Measurements from ENCODE around the gene ATP6V1G1.

ATP6V1G1 gene

DNA sequence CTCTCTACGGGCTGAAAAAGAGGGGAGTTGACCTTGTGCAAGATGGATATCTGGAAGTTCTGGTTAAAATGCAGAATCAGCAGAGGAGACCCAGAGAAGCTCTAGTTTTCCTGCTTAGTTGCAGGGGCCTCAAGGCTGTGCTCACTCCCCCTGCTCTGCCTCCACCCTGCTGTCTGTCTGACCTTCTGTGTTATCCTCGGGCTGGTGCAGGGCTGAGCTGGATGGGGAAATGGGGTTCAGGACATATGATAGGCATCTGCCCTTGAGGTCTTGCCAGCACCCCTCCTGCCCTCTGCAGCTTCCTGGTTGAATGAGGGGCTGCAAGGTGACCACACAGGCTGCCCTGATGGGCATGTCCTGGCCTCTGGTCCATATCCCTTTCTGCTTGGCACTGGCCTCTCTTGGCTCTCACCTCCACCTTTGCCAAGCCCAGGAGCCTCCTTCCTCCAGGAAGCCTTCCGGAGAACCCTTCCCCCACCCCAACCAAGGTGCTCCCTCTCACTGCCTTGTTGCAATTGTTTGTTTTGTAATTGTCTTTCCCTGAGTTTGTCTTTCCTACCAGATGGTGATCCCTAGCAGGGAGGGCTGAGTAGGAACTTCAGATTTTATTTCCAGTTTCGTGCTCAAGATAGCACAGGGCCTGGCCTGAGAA lies 24.8 kb downstream of the ATP6V1G1 start:
- no peak for DNase-seq (ENCODE audit: low read depth)

GRCh38 chr9:114613087-114613486 lies 25.5 kb downstream of the ATP6V1G1 start:
- DNase-seq (ENCODE audit: low read depth): no peak

- DNase-seq (ENCODE audit: low read depth): no peak
These were observed 26.4 kb downstream of the ATP6V1G1 start for GRCh38 chr9:114613919-114614318.

DNA sequence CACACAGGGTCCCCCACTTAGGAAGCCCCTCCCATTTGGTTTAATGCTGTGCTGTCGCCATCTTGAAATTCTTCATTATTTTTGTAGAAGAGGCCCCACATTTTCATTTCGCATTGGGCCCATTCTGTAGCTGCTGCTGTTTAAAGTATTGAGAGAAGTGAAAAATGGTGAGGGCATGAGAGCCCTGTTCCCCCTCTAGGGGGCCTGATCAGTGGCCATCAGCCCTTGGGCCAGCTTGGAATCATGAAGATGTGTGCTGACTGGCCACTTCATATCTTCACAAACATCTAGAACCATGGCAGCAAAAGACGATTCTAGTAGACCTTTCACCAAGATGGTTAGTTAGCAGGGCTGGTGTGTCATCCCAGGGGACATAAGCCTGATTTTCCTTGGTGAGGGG lies 26.8 kb downstream of the ATP6V1G1 start:
- no peak for DNase-seq (ENCODE audit: low read depth)

DNA sequence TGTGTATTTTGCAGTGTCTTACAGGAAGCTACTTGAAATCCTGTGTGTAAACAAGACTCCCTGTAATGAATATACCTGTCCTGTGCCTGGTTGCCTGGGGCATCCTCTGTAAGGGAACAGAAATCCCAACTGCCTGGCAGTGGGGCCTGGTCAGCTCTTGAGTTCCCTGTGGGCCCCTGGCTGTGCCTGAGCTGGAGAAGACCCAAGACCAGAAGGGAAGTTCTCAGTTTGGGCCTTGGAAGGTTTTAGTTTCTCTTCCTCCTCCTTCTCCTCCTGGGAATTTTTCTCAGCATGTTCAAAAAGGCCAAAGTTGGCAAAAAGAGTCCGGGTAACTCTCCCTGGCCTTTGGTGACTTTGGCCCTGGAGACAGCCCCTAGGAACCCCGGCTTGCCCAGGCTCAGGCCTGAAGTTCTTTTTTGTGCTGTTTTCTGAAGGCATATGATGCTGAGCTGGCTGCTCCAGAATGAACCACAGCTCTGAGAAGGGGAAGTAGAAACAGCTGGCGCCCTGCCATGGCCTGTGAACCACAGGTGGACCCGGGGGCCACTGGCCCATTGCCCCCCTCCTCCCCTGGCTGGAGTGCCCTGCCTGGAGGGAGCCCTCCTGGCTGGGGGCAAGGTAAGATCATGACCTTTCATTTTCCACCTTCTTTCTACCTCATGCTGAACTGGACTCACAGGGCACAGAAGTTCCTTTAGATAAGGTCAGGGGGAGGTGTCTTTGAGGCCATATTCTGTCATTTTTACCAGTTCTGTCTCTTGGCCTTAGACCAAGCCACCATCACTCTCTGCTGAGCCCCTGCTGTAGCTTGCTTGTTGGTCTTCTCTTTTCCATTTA lies 29.3 kb downstream of the ATP6V1G1 start:
- DNase-seq (ENCODE audit: low read depth): no peak

GRCh38 chr9:114619191-114619761 lies 31.7 kb downstream of the ATP6V1G1 start:
- no peak for DNase-seq (ENCODE audit: low read depth)

DNA sequence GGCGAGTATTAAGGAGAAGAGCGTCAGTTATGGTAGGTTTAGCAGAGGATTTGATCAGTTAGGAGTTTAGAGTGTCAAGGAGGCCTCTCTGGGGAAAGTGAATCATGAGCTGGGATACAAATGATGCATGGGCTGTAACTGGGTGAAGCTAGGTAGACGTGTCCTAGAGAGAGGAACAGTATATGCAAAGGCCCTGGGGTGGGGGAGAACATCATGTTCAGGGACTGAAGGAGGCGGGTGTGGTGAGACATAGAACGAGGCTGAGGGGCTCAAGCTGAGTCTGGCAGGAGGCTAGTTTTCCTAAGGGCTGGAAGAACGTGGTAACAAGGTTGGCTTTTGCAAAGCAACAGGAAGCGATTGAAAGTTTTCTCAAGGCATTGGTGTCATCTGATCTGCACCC lies 34.0 kb downstream of the ATP6V1G1 start:
- DNase-seq (ENCODE audit: low read depth): no peak

DNA sequence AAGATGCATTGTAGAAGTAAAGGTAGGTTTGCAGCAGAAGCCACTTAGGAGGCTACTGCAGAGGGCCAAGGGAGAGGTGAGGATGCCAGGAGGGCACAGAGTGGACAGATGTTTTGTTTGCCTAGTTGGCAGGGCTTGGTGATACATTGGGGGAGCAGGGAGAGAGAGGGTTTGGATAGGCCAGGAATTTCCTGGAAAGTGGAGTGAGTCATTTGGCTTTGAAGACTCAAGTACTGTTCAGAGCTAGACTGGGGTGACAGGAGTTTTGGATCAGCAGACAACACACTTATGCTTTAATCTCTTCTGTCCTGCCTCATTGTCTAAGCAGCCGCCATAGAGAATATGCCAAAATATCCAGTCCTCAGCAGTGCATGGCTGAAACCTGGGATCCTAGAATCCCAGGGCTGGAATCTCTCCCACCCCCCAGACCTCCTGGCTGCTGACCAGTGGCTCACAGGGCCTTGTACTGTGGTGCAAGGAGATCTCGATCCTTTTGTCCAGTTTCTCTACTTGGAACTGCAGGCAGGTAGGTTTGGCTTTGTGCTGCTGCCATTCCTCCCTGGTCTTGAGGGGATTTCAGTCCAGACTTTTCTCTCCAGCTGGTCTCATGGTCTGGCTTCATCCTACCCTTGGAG lies 34.5 kb downstream of the ATP6V1G1 start:
- DNase-seq (ENCODE audit: low read depth): peak; percentile 76

DNA sequence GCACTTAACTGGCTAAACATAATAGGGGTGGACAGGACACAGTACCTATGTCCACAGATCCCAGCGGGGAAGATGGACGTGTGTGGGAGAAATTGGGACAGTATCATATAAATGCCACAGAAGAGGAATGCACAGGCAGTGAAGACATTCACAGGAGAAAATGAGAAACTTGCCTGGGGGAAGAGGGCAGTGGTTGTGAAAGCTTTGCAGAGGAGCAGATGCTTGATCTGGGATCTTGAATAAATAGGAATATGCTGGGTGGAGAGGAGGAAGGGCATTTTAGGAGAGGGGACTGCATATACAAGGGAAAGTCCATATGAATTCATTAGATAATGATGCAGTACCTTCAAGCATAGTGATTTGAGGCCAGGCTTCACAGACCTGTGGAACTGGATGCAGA lies 37.1 kb downstream of the ATP6V1G1 start:
- DNase-seq (ENCODE audit: low read depth): no peak

- no peak for DNase-seq (ENCODE audit: low read depth)
These were observed 38.9 kb downstream of the ATP6V1G1 start for GRCh38 chr9:114626415-114627020.

DNA sequence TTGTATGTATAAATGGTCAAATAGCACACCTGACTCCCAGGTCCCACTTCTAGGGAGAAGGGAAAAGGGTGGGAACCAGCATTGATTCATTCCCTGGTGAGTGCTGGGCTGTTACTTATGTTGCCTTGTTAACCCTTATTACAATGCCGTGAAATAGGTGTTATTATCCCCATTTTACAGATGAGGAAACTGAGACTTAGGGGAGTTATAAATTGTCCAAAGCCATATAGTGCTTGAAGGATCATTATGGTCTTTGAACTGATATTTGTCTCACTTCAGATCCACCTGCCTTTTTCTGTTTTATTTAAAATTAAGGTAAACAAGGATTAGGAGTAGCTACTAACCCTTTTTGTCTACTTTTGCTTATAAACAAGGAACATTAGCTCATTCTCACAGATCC lies 40.0 kb downstream of the ATP6V1G1 start:
- no peak for DNase-seq (ENCODE audit: low read depth)

GRCh38 chr9:114629563-114630090 lies 42.1 kb downstream of the ATP6V1G1 start:
- peak; percentile 14 for DNase-seq (ENCODE audit: low read depth)

DNA sequence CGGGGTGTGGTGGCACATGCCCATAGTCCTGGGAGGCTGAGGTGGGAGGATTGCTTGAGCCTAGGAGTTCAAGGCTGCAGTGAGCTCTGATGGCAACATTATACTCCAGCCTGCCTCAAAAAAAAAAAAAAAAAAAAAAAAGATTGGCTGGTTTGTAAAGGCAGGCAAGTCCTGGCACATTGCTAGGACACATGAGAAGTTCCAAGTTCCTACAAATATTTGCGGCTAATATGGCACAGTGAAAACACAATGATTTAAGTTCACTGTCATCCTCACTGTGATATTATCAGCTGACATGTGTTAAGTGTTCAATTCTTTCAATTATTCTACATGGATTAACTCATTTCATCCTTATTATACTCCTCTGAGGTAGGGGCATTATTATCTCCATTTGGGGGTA lies 43.6 kb downstream of the ATP6V1G1 start:
- DNase-seq (ENCODE audit: low read depth): no peak

- peak; percentile 14 for DNase-seq (ENCODE audit: low read depth)
These were observed 46.0 kb downstream of the ATP6V1G1 start for GRCh38 chr9:114633438-114634089.

DNA sequence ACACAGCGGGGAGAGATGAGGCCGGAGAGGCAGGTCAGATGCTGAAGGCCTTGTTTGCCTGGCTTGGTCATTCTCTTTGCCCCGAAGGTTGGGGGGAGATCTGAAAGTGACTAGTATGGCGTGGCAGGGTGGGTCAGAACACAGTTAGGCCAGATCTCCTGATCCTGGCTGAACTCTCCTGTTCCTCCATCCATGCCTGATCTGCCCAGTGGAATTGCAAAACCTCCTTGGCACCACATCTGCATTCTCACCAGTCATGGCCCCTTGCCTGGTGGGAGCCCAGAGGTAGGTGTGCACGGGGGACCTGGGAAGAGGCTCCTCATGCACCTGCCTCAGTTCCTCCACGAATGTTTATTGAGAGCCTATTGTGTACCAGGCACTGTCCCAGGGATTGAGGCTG lies 46.8 kb downstream of the ATP6V1G1 start:
- no peak for DNase-seq (ENCODE audit: low read depth)

DNA sequence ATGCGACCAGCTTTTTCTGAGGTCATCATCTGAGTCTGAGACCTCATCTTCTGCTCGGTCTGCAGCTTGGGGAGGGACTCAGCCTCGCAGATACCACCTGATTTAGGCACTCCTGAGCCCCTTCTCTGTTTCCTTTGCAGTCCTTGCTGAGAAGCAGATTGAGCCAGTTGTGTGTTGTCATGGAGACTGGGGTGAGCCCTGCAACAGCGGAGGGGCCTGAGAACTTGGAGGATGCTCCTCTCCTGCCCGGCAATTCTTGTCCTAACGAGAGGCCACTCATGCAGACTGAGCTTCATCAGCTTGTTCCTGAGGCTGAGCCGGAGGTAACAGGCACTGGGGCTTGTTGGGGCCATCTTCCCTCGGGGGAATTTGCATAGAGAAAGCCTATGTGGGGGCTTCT lies 50.8 kb downstream of the ATP6V1G1 start:
- DNase-seq (ENCODE audit: low read depth): no peak

DNA sequence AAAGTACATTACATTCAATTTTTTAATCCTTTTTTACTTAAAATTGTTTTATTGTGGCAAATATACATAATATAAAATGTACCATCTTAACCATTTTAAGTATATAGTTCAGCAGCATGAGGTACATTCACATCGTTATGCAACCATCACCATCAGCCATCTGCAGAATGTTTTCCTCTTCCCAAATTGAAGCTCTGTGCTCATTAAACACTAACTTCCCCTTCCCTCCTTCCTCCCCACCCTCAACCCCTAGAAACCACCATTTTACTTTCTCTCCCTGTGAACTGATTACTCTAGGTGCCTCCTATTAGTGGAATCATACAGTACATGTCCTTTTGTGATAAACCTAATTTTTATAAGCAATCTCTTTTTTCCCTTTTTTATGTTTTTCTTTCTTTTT lies 54.4 kb downstream of the ATP6V1G1 start:
- DNase-seq (ENCODE audit: low read depth): no peak

DNA sequence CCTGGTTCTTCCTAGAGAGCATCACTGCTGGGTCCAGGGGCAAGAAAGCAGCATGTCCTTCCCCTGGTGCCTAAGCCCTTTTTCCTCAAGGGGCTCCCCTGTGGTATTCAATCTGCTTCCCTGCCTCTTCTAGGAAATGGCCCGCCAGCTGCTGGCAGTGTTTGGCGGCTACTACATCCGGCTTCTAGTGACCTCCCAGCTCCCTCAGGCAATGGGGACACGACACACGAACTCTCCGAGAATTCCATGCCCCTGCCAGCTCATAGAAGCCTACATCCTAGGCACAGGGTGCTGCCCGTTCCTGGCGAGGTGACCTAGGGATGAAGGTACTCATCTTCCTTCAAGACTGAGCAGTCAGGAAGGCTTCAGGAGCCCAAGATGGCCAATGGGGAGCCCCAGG lies 55.4 kb downstream of the ATP6V1G1 start:
- DNase-seq (ENCODE audit: low read depth): no peak

- DNase-seq (ENCODE audit: low read depth): no peak
These were observed 56.3 kb downstream of the ATP6V1G1 start for GRCh38 chr9:114643896-114644295.
